Measurements from ENCODE around the gene HEXD.

Gene HEXD

GRCh38 chr17:82414548-82415281 is 3.4 kb upstream of the HEXD start:
- peak in 42 of 51 donors; percentile 6 to 74 (median 44) for DNase-seq

GRCh38 chr17:82415336-82415735 is 2.8 kb upstream of the HEXD start:
- no peak for DNase-seq

- DNase-seq: no peak
Measured at GRCh38 chr17:82415786-82416185, 2.4 kb upstream of the HEXD start.

- no peak for DNase-seq
Measured at GRCh38 chr17:82416264-82416663, 1.9 kb upstream of the HEXD start.

- no peak for DNase-seq
Measured at GRCh38 chr17:82416771-82417170, 1.4 kb upstream of the HEXD start.

GRCh38 chr17:82419540-82419939 is 1.4 kb downstream of the HEXD start:
- DNase-seq: no peak

- DNase-seq: peak in 1 of 51 donors; percentile 9
Measured at GRCh38 chr17:82424001-82424862, 6.1 kb downstream of the HEXD start.

- DNase-seq: no peak
Measured at GRCh38 chr17:82424863-82425159, 6.7 kb downstream of the HEXD start.

GRCh38 chr17:82428546-82428945 is 10.4 kb downstream of the HEXD start:
- DNase-seq: no peak

GRCh38 chr17:82429824-82430223 is 11.7 kb downstream of the HEXD start:
- DNase-seq: no peak

GRCh38 chr17:82432017-82432416 is 13.9 kb downstream of the HEXD start:
- DNase-seq: no peak

- DNase-seq: no peak
Measured at GRCh38 chr17:82433560-82434215, 15.5 kb downstream of the HEXD start.

GRCh38 chr17:82434216-82434565 is 16.0 kb downstream of the HEXD start:
- no peak for DNase-seq

- no peak for DNase-seq
Measured at GRCh38 chr17:82435103-82435502, 17.0 kb downstream of the HEXD start.

- no peak for DNase-seq
Measured at GRCh38 chr17:82435601-82436583, 17.7 kb downstream of the HEXD start.

- DNase-seq: no peak
Measured at GRCh38 chr17:82436601-82437324, 18.6 kb downstream of the HEXD start.

- DNase-seq: no peak
Measured at GRCh38 chr17:82437325-82437668, 19.1 kb downstream of the HEXD start.

GRCh38 chr17:82438401-82439193 is 20.4 kb downstream of the HEXD start:
- no peak for DNase-seq

GRCh38 chr17:82439194-82439828 is 21.2 kb downstream of the HEXD start:
- no peak for DNase-seq
